Measurements from ENCODE around the gene LRRC23. TPM values are rescaled to one million over a fixed set of nuclear protein-coding genes. Genes with fewer than 3 reads are reported as not detected.

The LRRC23 gene
- polyA plus RNA-seq, 2 of the 4 experiments (the other 2 are of a cell fraction): 19.1 to 33.3 TPM

GRCh38 chr12:6855322-6855721 lies 49.3 kb upstream of the LRRC23 start (continued):
- TF ChIP-seq, protein P1, sequence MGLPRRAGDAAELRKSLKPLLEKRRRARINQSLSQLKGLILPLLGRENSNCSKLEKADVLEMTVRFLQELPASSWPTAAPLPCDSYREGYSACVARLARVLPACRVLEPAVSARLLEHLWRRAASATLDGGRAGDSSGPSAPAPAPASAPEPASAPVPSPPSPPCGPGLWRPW (IDR thresholded peaks at IDR 0.05): no peak
- no peak for TF ChIP-seq GATA3 (IDR thresholded peaks at IDR 0.05; ENCODE audit: borderline replicate concordance)

- ChIA-PET POLR2A (interaction anchor here (1.7 kb wide), 1 partner anchor 9 kb away, joined by 6 read pairs; the partner anchor contains the start of gene TPI1), CTCF (interaction anchor here (1.0 to 2.8 kb wide), 5 partner anchors 10 to 32 kb away, joined by 3 to 14 read pairs (median 4); partner anchors contain the start of gene SPSB2)
- H3K4me3 ChIP-seq: no peak overlapping the region
- 85% methylated on average over 2 of the region's 2 CpGs for WGBS (ENCODE audit: missing lambda C conversion rate)
- DNase-seq (ENCODE audit: low read depth in 1 of 2, low spot score in 1 of 2) (no peak), FAIRE-seq (no peak), ATAC-seq (no peak)
- H3K4me1 ChIP-seq: peaks cover 3% of the 10 kb centered on the region
- TF ChIP-seq HEYL (CRISPR knock-in tag; IDR thresholded peaks at IDR 0.05) (no peak), MAZ (IDR thresholded peaks at IDR 0.05; ENCODE audit: borderline replicate concordance, low read depth, low read length) (no peak), RARB (CRISPR knock-in tag; IDR thresholded peaks at IDR 0.05) (no peak), RNF2 (IDR thresholded peaks at IDR 0.05; ENCODE audit: borderline replicate concordance, low read depth) (no peak), EHMT2 (IDR thresholded peaks at IDR 0.05; ENCODE audit: low read depth) (no peak), KDM5A (IDR thresholded peaks at IDR 0.05) (no peak), RAD21 (conservative IDR thresholded peaks at IDR 0.05 in 1 of 2, IDR thresholded peaks at IDR 0.05 in 1 of 2) (no peak), CHD4 (IDR thresholded peaks at IDR 0.05; ENCODE audit: borderline replicate concordance) (no peak), RFX5 (IDR thresholded peaks at IDR 0.05) (no peak), ZC3H11A (IDR thresholded peaks at IDR 0.05) (no peak), NPAS2 (CRISPR knock-in tag; IDR thresholded peaks at IDR 0.05; ENCODE audit: borderline replicate concordance) (no peak)
- TF ChIP-seq, protein P2, sequence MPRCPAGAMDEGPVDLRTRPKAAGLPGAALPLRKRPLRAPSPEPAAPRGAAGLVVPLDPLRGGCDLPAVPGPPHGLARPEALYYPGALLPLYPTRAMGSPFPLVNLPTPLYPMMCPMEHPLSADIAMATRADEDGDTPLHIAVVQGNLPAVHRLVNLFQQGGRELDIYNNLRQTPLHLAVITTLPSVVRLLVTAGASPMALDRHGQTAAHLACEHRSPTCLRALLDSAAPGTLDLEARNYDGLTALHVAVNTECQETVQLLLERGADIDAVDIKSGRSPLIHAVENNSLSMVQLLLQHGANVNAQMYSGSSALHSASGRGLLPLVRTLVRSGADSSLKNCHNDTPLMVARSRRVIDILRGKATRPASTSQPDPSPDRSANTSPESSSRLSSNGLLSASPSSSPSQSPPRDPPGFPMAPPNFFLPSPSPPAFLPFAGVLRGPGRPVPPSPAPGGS (IDR thresholded peaks at IDR 0.05): no peak
- TF ChIP-seq, protein P3, sequence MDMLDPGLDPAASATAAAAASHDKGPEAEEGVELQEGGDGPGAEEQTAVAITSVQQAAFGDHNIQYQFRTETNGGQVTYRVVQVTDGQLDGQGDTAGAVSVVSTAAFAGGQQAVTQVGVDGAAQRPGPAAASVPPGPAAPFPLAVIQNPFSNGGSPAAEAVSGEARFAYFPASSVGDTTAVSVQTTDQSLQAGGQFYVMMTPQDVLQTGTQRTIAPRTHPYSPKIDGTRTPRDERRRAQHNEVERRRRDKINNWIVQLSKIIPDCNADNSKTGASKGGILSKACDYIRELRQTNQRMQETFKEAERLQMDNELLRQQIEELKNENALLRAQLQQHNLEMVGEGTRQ (IDR thresholded peaks at IDR 0.05): no peak
- TF ChIP-seq, protein P4, sequence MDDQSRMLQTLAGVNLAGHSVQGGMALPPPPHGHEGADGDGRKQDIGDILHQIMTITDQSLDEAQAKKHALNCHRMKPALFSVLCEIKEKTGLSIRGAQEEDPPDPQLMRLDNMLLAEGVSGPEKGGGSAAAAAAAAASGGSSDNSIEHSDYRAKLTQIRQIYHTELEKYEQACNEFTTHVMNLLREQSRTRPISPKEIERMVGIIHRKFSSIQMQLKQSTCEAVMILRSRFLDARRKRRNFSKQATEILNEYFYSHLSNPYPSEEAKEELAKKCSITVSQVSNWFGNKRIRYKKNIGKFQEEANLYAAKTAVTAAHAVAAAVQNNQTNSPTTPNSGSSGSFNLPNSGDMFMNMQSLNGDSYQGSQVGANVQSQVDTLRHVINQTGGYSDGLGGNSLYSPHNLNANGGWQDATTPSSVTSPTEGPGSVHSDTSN (IDR thresholded peaks at IDR 0.05): no peak
- no peaks in the 10 kb centered on the region for H3K9me3 ChIP-seq
- no peak overlapping the region for H3K27ac ChIP-seq
- no peak overlapping the region for H3K4me2 ChIP-seq
Observed at GRCh38 chr12:6858799-6859198, 45.8 kb upstream of the LRRC23 start.

DNA sequence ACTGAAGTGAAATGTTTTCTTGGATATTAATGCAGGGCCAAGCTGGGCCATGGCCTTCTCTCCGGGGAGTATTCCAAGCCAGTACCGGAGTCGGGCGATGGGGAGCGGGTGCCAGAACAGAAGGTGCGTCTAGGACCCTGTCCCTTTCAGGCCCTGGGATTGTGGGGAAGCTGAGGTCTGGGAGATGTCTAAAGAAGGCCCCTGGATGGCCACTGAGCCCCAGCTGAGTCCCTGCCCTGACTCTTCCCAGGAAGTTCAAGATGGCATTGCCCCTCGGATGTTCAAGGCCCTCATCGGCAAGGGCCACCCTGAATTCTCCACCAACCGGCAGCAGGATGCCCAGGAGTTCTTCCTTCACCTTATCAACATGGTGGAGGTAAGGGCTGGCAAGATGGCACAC lies 44.5 kb upstream of the LRRC23 start:
- 94% methylated on average over 9 of the region's 9 CpGs for WGBS (ENCODE audit: missing lambda C conversion rate)
- Histone ChIP-seq H3K4me1 (no peaks in the 10 kb centered on the region), H3K27ac (no peak overlapping the region), H3K4me3 (no peak overlapping the region), H3K9me3 (no peaks in the 10 kb centered on the region), H3K4me2 (no peak overlapping the region)
- no peak for TF ChIP-seq EP300 (IDR thresholded peaks at IDR 0.05)
- TF ChIP-seq KDM5A (IDR thresholded peaks at IDR 0.05): no peak
- TF ChIP-seq RNF2 (IDR thresholded peaks at IDR 0.05; ENCODE audit: borderline replicate concordance, low read depth): no peak
- no peak for ATAC-seq
- DNase-seq (ENCODE audit: low read depth in 1 of 2, low spot score in 1 of 2): no peak
- ChIA-PET POLR2A (no interaction called here), CTCF (interaction anchor here (0.8 to 2.8 kb wide), 6 partner anchors 10 to 106 kb away, joined by 3 to 14 read pairs (median 6); partner anchors contain the start of gene SPSB2)
- FAIRE-seq: no peak

DNA sequence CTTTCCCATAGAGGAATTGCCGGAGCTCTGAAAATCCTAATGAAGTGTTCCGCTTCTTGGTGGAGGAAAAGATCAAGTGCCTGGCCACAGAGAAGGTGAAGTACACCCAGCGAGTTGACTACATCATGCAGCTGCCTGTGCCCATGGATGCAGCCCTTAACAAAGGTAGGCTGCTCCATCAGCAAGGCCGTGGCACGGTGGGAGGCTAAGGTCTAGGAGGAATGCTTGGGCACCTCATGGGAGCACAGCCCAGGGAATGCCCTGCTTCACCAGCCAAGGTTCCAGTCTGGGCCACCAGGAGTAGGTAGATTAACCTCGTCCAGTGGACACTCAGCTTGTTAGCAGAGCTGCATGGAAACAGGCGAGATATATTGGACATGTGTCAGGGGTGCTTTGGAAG lies 43.7 kb upstream of the LRRC23 start:
- POLR2A ChIA-PET: interaction anchor here (1.6 kb wide), 1 partner anchor 9 kb away, joined by 10 read pairs; the partner anchor contains the start of genes CDCA3 and USP5
- 93% methylated on average over 7 of the region's 7 CpGs for WGBS (ENCODE audit: missing lambda C conversion rate)
- FAIRE-seq: no peak

More for the DNA sequence above, 43.7 kb upstream of the LRRC23 start:
- Histone ChIP-seq H3K4me3 (no peak overlapping the region), H3K9me3 (no peaks in the 10 kb centered on the region), H3K4me2 (no peak overlapping the region), H3K27ac (no peak overlapping the region), H3K4me1 (no peaks in the 10 kb centered on the region)
- CTCF ChIA-PET: interaction anchor here (0.8 to 2.5 kb wide), 9 partner anchors 8 to 101 kb away, joined by 3 to 10 read pairs (median 4); partner anchors contain the start of genes SPSB2 and USP5
- TF ChIP-seq EHMT2 (IDR thresholded peaks at IDR 0.05; ENCODE audit: low read depth): no peak
- no peak for TF ChIP-seq GATA3 (IDR thresholded peaks at IDR 0.05; ENCODE audit: borderline replicate concordance)
- TF ChIP-seq, protein P5, sequence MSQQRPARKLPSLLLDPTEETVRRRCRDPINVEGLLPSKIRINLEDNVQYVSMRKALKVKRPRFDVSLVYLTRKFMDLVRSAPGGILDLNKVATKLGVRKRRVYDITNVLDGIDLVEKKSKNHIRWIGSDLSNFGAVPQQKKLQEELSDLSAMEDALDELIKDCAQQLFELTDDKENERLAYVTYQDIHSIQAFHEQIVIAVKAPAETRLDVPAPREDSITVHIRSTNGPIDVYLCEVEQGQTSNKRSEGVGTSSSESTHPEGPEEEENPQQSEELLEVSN (IDR thresholded peaks at IDR 0.05; ENCODE audit: borderline replicate concordance, low read depth): no peak
- TF ChIP-seq RAD21 (conservative IDR thresholded peaks at IDR 0.05 in 1 of 2, IDR thresholded peaks at IDR 0.05 in 1 of 2): no peak
- no peak for TF ChIP-seq BHLHE40 (IDR thresholded peaks at IDR 0.05; ENCODE audit: low read depth, low read length)
- TF ChIP-seq, protein P4 (IDR thresholded peaks at IDR 0.05): no peak
- DNase-seq (ENCODE audit: low read depth in 1 of 2, low spot score in 1 of 2): no peak
- no peak for ATAC-seq

All from A549 (cell line).